Measurements from ENCODE around the gene KEL. TPM values are rescaled to one million over a fixed set of nuclear protein-coding genes. Genes with fewer than 3 reads are reported as not detected.

The KEL gene
- total RNA-seq, 2 donors from 2014 or later: not detected

DNA sequence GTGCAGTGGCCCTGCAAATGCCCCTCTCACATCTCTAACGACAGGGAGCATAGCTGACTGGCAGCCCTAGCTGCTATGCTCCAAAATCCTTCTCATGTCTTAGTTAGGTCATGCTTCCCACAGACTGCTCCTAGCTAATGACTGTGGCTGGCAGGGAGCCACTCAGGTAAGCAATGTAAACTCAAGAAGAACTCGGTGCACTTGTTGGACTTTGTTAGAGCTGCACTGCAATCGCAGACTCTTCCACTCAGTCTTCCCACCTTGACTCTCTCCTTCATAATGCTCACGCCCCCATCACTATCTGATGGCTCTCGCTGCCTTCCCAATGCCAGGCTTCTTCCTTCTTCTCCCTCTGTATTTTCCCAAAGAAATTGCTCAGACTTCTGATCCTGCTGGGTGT, 40.7 kb upstream of the KEL start:
- Histone ChIP-seq H3K36me3 (no peaks in the 10 kb centered on the region), H3K27ac (no peak overlapping the region), H3K4me1 (ENCODE audit: control insufficient read depth in 1 of 2, low read depth in 2 of 2) (no peaks in the 10 kb centered on the region), H3K27me3 (replicated peaks; ENCODE audit: insufficient read depth) (no peaks in the 10 kb centered on the region), H3K4me3 (peak overlapping the region; percentile 56), H3K9me3 (no peaks in the 10 kb centered on the region)
- ATAC-seq (ENCODE audit: insufficient number of reproducible peaks, low FRiP score, low read depth) (no peak), DNase-seq (ENCODE audit: low spot score) (no peak)
- TF ChIP-seq, protein P1, sequence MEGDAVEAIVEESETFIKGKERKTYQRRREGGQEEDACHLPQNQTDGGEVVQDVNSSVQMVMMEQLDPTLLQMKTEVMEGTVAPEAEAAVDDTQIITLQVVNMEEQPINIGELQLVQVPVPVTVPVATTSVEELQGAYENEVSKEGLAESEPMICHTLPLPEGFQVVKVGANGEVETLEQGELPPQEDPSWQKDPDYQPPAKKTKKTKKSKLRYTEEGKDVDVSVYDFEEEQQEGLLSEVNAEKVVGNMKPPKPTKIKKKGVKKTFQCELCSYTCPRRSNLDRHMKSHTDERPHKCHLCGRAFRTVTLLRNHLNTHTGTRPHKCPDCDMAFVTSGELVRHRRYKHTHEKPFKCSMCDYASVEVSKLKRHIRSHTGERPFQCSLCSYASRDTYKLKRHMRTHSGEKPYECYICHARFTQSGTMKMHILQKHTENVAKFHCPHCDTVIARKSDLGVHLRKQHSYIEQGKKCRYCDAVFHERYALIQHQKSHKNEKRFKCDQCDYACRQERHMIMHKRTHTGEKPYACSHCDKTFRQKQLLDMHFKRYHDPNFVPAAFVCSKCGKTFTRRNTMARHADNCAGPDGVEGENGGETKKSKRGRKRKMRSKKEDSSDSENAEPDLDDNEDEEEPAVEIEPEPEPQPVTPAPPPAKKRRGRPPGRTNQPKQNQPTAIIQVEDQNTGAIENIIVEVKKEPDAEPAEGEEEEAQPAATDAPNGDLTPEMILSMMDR (IDR thresholded peaks at IDR 0.05): no peak

DNA sequence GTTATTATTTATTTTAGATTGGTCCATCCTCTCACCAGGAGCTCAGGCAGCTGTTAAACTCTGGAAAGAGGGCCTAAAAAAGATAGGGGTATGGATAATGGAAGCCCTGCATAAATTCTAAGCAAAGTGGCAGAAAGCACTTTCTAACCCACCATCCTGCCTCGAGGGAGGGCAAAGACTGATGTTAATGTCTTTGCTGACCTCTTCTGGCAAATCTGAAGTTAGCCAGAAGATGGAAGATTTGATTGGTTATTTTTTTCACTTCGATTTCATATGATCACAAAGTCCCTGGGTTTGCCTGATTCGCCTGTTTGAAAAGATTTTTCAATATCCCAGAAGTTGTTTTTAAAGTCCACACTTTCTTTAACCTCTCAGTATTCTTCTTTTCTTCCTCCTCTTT, 39.9 kb upstream of the KEL start:
- no peak overlapping the region for H3K4me3 ChIP-seq
- TF ChIP-seq, protein P1 (IDR thresholded peaks at IDR 0.05): no peak
- no peak for ATAC-seq (ENCODE audit: insufficient number of reproducible peaks, low FRiP score, low read depth)

DNA sequence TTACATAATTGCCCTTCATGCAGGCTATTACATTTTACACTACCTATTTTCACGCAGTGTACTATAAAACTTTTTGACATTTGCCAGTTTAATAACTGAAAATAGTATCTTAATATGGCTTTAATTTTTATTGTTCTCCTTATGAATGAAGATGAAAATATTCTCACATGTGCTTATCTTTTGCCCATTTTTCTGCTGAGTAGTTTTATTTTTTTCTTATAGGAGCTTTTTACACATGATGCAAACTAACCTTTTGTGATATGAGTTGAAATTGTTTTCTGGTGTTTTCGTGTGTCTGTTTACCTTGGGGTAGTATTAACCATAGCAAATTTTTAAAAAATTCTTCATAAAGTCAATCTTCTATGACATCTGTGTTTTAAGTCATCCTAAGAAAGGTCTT, 38.5 kb upstream of the KEL start:
- no peak overlapping the region for H3K27ac ChIP-seq

More for the DNA sequence above, 39.9 kb upstream of the KEL start:
- no peak for DNase-seq (ENCODE audit: low spot score)
- H3K9me3 ChIP-seq: no peaks in the 10 kb centered on the region
- no peaks in the 10 kb centered on the region for H3K27me3 ChIP-seq (replicated peaks; ENCODE audit: insufficient read depth)
- H3K36me3 ChIP-seq: no peaks in the 10 kb centered on the region
- no peak overlapping the region for H3K27ac ChIP-seq
- H3K4me1 ChIP-seq (ENCODE audit: control insufficient read depth in 1 of 2, low read depth in 2 of 2): no peaks in the 10 kb centered on the region

DNA sequence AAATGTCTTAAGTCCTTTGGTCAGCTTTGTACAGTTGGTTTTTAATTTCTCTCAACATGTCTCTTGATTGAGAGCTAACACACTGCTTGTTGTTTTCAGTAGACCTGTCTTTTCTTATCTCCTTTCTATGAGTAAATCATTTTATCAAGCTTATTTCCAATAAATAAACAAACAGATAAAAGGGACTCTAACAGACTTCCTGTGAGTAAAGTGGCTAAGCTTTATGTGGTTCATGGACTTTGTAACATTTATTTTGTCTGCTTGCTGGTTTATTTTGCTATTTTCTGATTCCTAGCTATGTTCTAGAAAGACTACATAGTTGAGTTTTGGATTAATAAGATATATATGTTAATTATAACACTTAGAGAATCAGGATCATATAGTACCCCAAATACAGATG, 37.6 kb upstream of the KEL start:
- H3K27me3 ChIP-seq (replicated peaks; ENCODE audit: insufficient read depth): no peaks in the 10 kb centered on the region
- DNase-seq (ENCODE audit: low spot score) (no peak), ATAC-seq (ENCODE audit: insufficient number of reproducible peaks, low FRiP score, low read depth) (no peak)
- H3K9me3 ChIP-seq: no peaks in the 10 kb centered on the region
- no peaks in the 10 kb centered on the region for H3K4me1 ChIP-seq (ENCODE audit: control insufficient read depth in 1 of 2, low read depth in 2 of 2)
- no peaks in the 10 kb centered on the region for H3K36me3 ChIP-seq
- TF ChIP-seq, protein P1 (IDR thresholded peaks at IDR 0.05): no peak
- no peak overlapping the region for H3K4me3 ChIP-seq
- H3K27ac ChIP-seq: no peak overlapping the region

More for the DNA sequence above, 38.5 kb upstream of the KEL start:
- DNase-seq (ENCODE audit: low spot score): no peak
- Histone ChIP-seq H3K9me3 (no peaks in the 10 kb centered on the region), H3K27me3 (replicated peaks; ENCODE audit: insufficient read depth) (no peaks in the 10 kb centered on the region), H3K4me1 (ENCODE audit: control insufficient read depth in 1 of 2, low read depth in 2 of 2) (no peaks in the 10 kb centered on the region), H3K4me3 (no peak overlapping the region), H3K36me3 (no peaks in the 10 kb centered on the region)
- no peak for ATAC-seq (ENCODE audit: insufficient number of reproducible peaks, low FRiP score, low read depth)
- TF ChIP-seq, protein P1 (IDR thresholded peaks at IDR 0.05): no peak

DNA sequence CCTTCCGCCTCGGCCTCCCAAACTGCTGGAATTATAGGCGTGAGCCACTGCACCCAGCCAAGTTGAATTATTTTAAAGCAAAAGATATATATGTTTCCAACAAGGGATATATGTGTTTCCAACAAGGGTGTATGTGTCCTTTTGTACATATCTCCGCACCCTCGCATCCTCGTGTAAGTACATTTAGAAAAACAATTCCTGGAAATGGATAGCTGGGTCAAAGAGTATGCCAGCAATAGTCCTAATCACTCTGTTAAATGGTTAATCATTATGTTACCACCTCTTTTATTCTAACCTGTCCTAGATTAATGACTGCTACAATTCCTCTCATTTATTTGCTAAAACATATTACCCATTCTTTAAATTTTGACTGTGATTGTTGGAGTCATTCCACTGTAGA, 36.8 kb upstream of the KEL start:
- Histone ChIP-seq H3K27me3 (replicated peaks; ENCODE audit: insufficient read depth) (no peaks in the 10 kb centered on the region), H3K4me1 (ENCODE audit: control insufficient read depth in 1 of 2, low read depth in 2 of 2) (no peaks in the 10 kb centered on the region), H3K27ac (no peak overlapping the region), H3K36me3 (no peaks in the 10 kb centered on the region), H3K4me3 (no peak overlapping the region), H3K9me3 (no peaks in the 10 kb centered on the region)
- TF ChIP-seq, protein P1 (IDR thresholded peaks at IDR 0.05): no peak
- no peak for ATAC-seq (ENCODE audit: insufficient number of reproducible peaks, low FRiP score, low read depth)
- no peak for DNase-seq (ENCODE audit: low spot score)
